Loucy (cell line): Measurements from ENCODE around the gene HERC3.

Experiments
- H2AFZ ChIP-seq: fragments of 200-600 bp; sonication (generic); 2 replicates; pipeline ENCODE4 v1.6.0; 2016; ENCODE audit warnings: antibody characterized with exemption, mild to moderate bottlenecking, low read length, moderate library complexity
- H3F3A ChIP-seq: fragments of 200-600 bp; 2 replicates; pipeline ENCODE4 v1.6.0; 2016; ENCODE audit warnings: antibody characterized with exemption, low read depth, mild to moderate bottlenecking
- H3K27me3 ChIP-seq: fragments of 200-600 bp; sonication (generic); 2 replicates; pipeline ENCODE4 v1.6.1; 2014; ENCODE audit warnings: low read length, mild to moderate bottlenecking; ENCODE audit not compliant: insufficient read depth, poor library complexity, severe bottlenecking
- H3K36me3 ChIP-seq: fragments of 200-600 bp; sonication (generic); 2 replicates; pipeline ENCODE4 v1.6.1; 2016; ENCODE audit warnings: low read length; ENCODE audit not compliant: insufficient read depth
- H3K4me1 ChIP-seq: fragments of 200-600 bp; sonication (generic); 2 replicates; pipeline ENCODE4 v1.5.1; 2014; ENCODE audit warnings: low read length, mild to moderate bottlenecking; ENCODE audit not compliant: insufficient read depth, poor library complexity, severe bottlenecking
- H3K4me2 ChIP-seq: fragments of 200-600 bp; sonication (generic); 2 replicates; pipeline ENCODE4 v1.6.0; 2014; ENCODE audit warnings: antibody characterized with exemption, low read length, low read depth, mild to moderate bottlenecking; ENCODE audit not compliant: poor library complexity, severe bottlenecking
- H3K4me3 ChIP-seq: fragments of 200-600 bp; sonication (generic); 2 replicates; pipeline ENCODE4 v1.5.1; 2014; ENCODE audit warnings: low read length, mild to moderate bottlenecking, mixed read lengths; ENCODE audit not compliant: poor library complexity, severe bottlenecking
- H3K79me2 ChIP-seq: fragments of 200-600 bp; sonication (generic); 2 replicates; pipeline ENCODE4 v1.6.1; 2014; ENCODE audit warnings: low read length; ENCODE audit not compliant: insufficient read depth
- H3K9ac ChIP-seq: fragments of 200-600 bp; sonication (generic); 2 replicates; pipeline ENCODE4 v1.6.0; 2014; ENCODE audit warnings: mild to moderate bottlenecking, low read depth, low read length, moderate library complexity; ENCODE audit not compliant: poor library complexity, severe bottlenecking
- H3K9me2 ChIP-seq: fragments of 200-600 bp; sonication (generic); replicated peaks from 2 replicates; pipeline ENCODE4 v1.6.1; 2016; ENCODE audit warnings: low read depth, low read length, mixed read lengths
- H3K9me3 ChIP-seq: fragments of 200-600 bp; sonication (generic); 2 replicates; pipeline ENCODE4 v1.6.1; 2014; ENCODE audit warnings: mild to moderate bottlenecking, antibody characterized with exemption, low read length, low read depth; ENCODE audit not compliant: insufficient read depth
- H4K20me1 ChIP-seq: fragments of 200-600 bp; sonication (generic); 2 replicates; pipeline ENCODE4 v1.6.0; 2014; ENCODE audit warnings: antibody characterized with exemption, low read length, mild to moderate bottlenecking; ENCODE audit not compliant: insufficient read depth, poor library complexity, severe bottlenecking
- EZH2phosphoT487 ChIP-seq: fragments of 200-600 bp; IDR thresholded peaks from 2 replicates; pipeline ENCODE4 v1.6.1; 2018; ENCODE audit warnings: antibody characterized with exemption, mild to moderate bottlenecking, moderate library complexity, borderline replicate concordance
- TF ChIP-seq, protein P1 (sequence below): fragments of 200-600 bp; sonication (generic); conservative IDR thresholded peaks from 2 replicates; pipeline ENCODE4 v1.5.1; 2014; ENCODE audit warnings: mild to moderate bottlenecking, antibody characterized with exemption, low read length

HERC3 gene

DNA sequence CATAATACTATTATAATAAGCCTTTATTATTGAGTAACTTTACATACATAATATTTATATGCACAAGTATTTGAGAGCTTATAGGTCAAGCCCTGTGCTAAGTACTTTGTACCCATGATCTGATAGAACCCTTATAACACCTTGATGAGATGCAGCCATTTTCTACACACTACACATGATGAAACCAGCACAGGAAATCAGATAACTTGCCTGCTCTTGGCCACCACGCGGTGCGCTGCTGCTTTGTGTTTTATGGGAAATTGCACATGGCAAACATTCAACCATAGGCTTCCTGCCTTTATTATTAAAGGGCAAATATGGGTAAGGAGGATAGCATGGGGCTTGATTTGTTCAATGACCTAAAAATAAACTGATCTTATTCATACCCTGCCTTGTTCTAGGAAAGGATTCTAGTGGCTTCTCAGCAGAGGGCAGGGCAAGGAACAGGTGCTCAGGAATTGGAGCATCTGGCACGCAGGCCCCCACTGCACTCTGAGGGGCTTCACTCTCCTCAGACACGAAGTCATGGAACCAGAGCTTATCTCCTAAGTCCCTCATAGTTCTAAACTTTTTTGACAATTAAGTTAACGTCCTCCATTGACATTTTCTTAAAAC lies 137.0 kb downstream of the HERC3 start:
- Histone ChIP-seq H3K9ac (no peak overlapping the region), H3K9me3 (no peaks in the 10 kb centered on the region), H3K4me3 (no peak overlapping the region), H3K27me3 (no peaks in the 10 kb centered on the region), H3K4me1 (peaks cover 20% of the 10 kb centered on the region), H2AFZ (peak overlapping the region; percentile 9; the same call in 1 of the 2 replicates), H3K9me2 (no peaks in the 10 kb centered on the region), H3K79me2 (no peaks in the 10 kb centered on the region), H4K20me1 (no peaks in the 10 kb centered on the region), H3K4me2 (peak overlapping the region; percentile 23), H3K36me3 (peaks cover 37% of the 10 kb centered on the region; the same call in 1 of the 2 replicates), H3F3A (no peaks in the 10 kb centered on the region)
- no peak for TF ChIP-seq EZH2phosphoT487
- TF ChIP-seq, protein P1, sequence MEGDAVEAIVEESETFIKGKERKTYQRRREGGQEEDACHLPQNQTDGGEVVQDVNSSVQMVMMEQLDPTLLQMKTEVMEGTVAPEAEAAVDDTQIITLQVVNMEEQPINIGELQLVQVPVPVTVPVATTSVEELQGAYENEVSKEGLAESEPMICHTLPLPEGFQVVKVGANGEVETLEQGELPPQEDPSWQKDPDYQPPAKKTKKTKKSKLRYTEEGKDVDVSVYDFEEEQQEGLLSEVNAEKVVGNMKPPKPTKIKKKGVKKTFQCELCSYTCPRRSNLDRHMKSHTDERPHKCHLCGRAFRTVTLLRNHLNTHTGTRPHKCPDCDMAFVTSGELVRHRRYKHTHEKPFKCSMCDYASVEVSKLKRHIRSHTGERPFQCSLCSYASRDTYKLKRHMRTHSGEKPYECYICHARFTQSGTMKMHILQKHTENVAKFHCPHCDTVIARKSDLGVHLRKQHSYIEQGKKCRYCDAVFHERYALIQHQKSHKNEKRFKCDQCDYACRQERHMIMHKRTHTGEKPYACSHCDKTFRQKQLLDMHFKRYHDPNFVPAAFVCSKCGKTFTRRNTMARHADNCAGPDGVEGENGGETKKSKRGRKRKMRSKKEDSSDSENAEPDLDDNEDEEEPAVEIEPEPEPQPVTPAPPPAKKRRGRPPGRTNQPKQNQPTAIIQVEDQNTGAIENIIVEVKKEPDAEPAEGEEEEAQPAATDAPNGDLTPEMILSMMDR: 0 out of 2 replicates have a peak, but pooled peaks have one; percentile 21

DNA sequence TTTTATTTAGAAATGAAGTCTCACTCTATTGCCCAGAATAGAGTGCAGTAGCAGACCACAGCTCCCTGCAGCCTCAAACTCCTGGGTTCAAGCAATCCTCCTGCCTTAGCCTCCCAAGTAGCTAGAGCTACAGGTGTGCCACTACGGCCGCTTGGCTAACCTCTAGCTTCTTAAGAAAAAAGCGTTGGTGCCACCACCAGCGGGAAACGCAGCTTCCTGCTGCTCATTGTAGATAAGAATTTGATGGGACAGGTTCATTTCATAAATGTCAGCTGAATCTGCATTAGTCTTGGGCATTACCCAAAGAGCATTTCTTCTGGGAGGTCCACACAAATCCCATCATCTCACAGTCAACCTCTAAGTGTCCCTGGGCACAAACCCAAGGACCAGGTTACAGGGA lies 138.5 kb downstream of the HERC3 start:
- H3K9ac ChIP-seq: no peak overlapping the region
- H3F3A ChIP-seq: no peaks in the 10 kb centered on the region
- peaks cover 20% of the 10 kb centered on the region for H3K4me1 ChIP-seq
- H3K4me2 ChIP-seq: no peak overlapping the region
- peaks cover 34% of the 10 kb centered on the region; the same call in 1 of the 2 replicates for H3K36me3 ChIP-seq
- no peak overlapping the region for H2AFZ ChIP-seq
- no peaks in the 10 kb centered on the region for H3K27me3 ChIP-seq
- no peaks in the 10 kb centered on the region for H4K20me1 ChIP-seq
- H3K4me3 ChIP-seq: no peak overlapping the region
- H3K9me2 ChIP-seq: no peaks in the 10 kb centered on the region
- no peak for TF ChIP-seq EZH2phosphoT487
- TF ChIP-seq, protein P1: no peak
- no peaks in the 10 kb centered on the region for H3K9me3 ChIP-seq
- H3K79me2 ChIP-seq: no peaks in the 10 kb centered on the region

DNA sequence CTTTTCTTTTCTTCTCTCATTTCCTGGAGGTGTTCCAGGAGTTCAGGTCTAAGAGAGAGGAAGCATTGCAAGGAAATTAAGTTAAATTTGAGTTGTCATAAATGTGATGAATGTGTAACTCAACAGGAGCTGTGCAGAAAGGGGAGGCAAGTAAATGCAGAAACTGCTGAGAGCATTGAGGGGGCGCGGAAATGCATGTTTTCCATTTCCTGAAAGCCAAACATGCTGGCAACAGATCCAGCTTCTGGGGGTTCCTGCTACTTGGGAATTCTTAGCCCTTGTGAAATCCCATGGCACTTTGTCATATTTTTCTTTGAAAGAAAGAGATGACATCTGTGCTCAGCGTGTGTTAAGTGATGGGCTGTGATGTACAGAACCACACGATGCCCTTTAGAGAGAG lies 139.1 kb downstream of the HERC3 start:
- peaks cover 34% of the 10 kb centered on the region; the same call in 1 of the 2 replicates for H3K36me3 ChIP-seq
- H3K4me3 ChIP-seq: no peak overlapping the region
- H3K79me2 ChIP-seq: no peaks in the 10 kb centered on the region
- H3K27me3 ChIP-seq: no peaks in the 10 kb centered on the region
- no peaks in the 10 kb centered on the region for H3F3A ChIP-seq
- no peaks in the 10 kb centered on the region for H4K20me1 ChIP-seq
- no peaks in the 10 kb centered on the region for H3K9me3 ChIP-seq
- no peak overlapping the region for H3K9ac ChIP-seq
- H3K9me2 ChIP-seq: no peaks in the 10 kb centered on the region
- H2AFZ ChIP-seq: no peak overlapping the region
- TF ChIP-seq EZH2phosphoT487: no peak
- TF ChIP-seq, protein P1: no peak
- no peak overlapping the region for H3K4me2 ChIP-seq
- H3K4me1 ChIP-seq: peaks cover 20% of the 10 kb centered on the region
